Measurements from ENCODE around the gene SLC30A3. TPM values are rescaled to one million over a fixed set of nuclear protein-coding genes. Genes with fewer than 3 reads are reported as not detected.
A peak's percentile ranks its signal among the peaks of the same experiment; 100 is the strongest.

The SLC30A3 gene
- total RNA-seq, 6 donors from 2014 or later, result 0.20 to 2.3 (median 1.2) TPM

DNA sequence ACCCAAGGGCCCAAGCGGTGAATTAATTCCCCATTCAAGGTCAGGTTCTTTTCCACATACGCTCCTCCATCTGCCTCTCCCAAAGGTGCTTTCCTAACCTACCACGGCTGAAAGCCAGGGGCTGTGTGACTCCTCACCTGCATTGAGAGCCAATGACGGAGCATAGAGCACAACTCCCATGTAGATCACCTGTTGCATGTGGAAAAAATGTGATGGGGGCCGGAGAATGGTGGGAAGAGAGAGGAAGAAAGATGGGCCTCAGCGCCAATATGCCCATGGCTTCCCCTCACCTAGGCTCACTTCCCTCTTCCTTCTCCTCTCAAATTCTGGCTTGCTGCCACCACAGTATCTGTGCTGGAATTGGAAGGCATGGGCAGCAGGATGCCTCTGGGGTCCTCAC lies 56.5 kb downstream of the SLC30A3 start:
- no peak overlapping the region for H3K4me3 ChIP-seq
- ATAC-seq (ENCODE audit: low FRiP score in 2 of 2) (no peak), DNase-seq (no peak)
- peaks cover 4 to 71% (median 63%) of the 10 kb centered on the region in 4 donors for H3K36me3 ChIP-seq
- peaks cover 3 to 7% (median 4%) of the 10 kb centered on the region in 4 donors for H3K4me1 ChIP-seq
- no peaks in the 10 kb centered on the region for H3K27me3 ChIP-seq
- no peaks in the 10 kb centered on the region for H3K9me3 ChIP-seq
- WGBS, 2 donors, result 95% methylated on average over 6 of the region's 6 CpGs
- no peak for TF ChIP-seq EP300 (IDR thresholded peaks at IDR 0.05)
- no peak for TF ChIP-seq POLR2AphosphoS5 (IDR thresholded peaks at IDR 0.05)
- no peak for TF ChIP-seq POLR2A (IDR thresholded peaks at IDR 0.05)
- TF ChIP-seq, protein P1, sequence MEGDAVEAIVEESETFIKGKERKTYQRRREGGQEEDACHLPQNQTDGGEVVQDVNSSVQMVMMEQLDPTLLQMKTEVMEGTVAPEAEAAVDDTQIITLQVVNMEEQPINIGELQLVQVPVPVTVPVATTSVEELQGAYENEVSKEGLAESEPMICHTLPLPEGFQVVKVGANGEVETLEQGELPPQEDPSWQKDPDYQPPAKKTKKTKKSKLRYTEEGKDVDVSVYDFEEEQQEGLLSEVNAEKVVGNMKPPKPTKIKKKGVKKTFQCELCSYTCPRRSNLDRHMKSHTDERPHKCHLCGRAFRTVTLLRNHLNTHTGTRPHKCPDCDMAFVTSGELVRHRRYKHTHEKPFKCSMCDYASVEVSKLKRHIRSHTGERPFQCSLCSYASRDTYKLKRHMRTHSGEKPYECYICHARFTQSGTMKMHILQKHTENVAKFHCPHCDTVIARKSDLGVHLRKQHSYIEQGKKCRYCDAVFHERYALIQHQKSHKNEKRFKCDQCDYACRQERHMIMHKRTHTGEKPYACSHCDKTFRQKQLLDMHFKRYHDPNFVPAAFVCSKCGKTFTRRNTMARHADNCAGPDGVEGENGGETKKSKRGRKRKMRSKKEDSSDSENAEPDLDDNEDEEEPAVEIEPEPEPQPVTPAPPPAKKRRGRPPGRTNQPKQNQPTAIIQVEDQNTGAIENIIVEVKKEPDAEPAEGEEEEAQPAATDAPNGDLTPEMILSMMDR (IDR thresholded peaks at IDR 0.05), result no peak
- H3K27ac ChIP-seq, result no peak overlapping the region

DNA sequence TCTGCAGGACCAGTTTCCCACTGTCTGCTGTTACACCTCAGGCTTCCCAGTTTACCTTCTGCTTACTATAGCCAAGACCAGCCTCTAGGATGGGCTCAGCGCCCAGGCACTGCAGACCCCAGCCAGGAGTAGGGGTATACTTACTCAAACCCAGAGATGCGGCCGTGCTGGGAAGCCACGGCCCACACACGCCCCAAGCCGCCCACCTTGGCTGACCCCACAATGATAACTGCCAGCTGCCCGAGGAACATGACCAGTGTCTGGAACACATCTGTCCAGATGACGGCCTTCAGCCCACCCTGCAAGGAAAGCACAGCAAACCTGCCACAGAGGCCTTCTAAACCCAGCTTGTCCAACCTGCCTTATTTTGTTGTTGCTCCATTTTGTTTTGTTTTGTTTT lies 57.6 kb downstream of the SLC30A3 start:
- Histone ChIP-seq H3K9me3 (no peaks in the 10 kb centered on the region), H3K27ac (no peak overlapping the region), H3K4me1 (no peaks in the 10 kb centered on the region), H3K27me3 (no peaks in the 10 kb centered on the region), H3K4me3 (no peak overlapping the region), H3K36me3 (peaks cover 4 to 82% (median 69%) of the 10 kb centered on the region in 4 donors)
- no peak for ATAC-seq (ENCODE audit: low FRiP score in 2 of 2)
- peak in 1 of 2 donors; percentile 65 for DNase-seq
- no peak for TF ChIP-seq POLR2AphosphoS5 (IDR thresholded peaks at IDR 0.05)
- TF ChIP-seq, protein P1 (IDR thresholded peaks at IDR 0.05), result no peak
- no peak for TF ChIP-seq EP300 (IDR thresholded peaks at IDR 0.05)
- no peak for TF ChIP-seq POLR2A (IDR thresholded peaks at IDR 0.05)
- WGBS, 2 donors, result 78 to 89% methylated on average over 8 of the region's 8 CpGs

DNA sequence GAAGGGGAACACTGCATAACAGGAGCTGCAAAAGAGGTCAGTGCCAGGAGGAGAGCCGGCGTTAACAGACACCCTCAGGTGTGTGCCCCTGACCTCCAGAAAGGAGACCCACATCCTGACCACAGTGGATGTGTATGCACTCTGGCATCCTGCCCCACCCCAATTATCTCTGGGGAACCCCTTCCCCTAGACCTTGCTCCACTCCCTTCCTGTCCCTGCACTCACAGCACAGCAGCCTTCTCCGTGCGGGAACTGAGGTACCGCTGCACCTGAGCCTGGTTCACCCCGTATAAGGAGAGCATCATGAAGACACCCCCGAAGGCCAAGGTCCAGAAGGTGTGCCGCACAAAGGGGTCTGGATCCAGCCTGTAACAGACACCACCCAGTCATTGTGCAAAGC lies 58.3 kb downstream of the SLC30A3 start:
- Histone ChIP-seq H3K36me3 (peaks cover 4 to 89% (median 71%) of the 10 kb centered on the region in 4 donors), H3K27ac (no peak overlapping the region), H3K4me3 (no peak overlapping the region), H3K9me3 (no peaks in the 10 kb centered on the region), H3K4me1 (no peaks in the 10 kb centered on the region), H3K27me3 (no peaks in the 10 kb centered on the region)
- WGBS, 2 donors, result 90 to 92% methylated on average over 2 to 8 of the region's 8 CpGs
- TF ChIP-seq POLR2A (IDR thresholded peaks at IDR 0.05) (no peak), POLR2AphosphoS5 (IDR thresholded peaks at IDR 0.05) (no peak), EP300 (IDR thresholded peaks at IDR 0.05) (no peak)
- TF ChIP-seq, protein P1 (IDR thresholded peaks at IDR 0.05), result no peak
- DNase-seq, result no peak
- no peak for ATAC-seq (ENCODE audit: low FRiP score in 2 of 2)

DNA sequence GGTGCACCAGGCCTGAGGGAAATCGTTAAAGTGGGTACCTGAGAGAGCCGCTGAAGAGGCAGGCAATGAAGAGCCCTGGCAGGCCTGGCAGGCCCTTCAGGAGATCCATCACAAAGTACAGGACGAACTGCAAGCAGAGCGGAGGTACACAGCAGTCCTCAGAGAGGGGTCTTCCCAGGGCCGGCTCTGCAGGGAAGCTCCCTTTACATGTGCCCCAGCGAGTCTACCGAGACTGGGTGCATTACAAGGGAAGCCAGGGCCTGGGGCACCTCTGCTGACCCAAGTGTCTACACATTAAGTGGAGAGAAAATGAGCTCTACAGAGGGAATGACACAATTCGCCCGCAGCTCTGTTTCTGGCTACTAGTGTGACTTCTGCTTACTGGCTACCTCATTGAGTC lies 59.1 kb downstream of the SLC30A3 start:
- no peak for TF ChIP-seq POLR2A (IDR thresholded peaks at IDR 0.05)
- no peak for TF ChIP-seq POLR2AphosphoS5 (IDR thresholded peaks at IDR 0.05)
- TF ChIP-seq, protein P1 (IDR thresholded peaks at IDR 0.05), result no peak
- TF ChIP-seq EP300 (IDR thresholded peaks at IDR 0.05), result no peak
- H3K4me3 ChIP-seq, result no peak overlapping the region
- ATAC-seq (ENCODE audit: low FRiP score in 2 of 2) (no peak), DNase-seq (no peak)
- H3K36me3 ChIP-seq, result peaks cover 4 to 88% (median 69%) of the 10 kb centered on the region in 4 donors
- no peak overlapping the region for H3K27ac ChIP-seq
- no peaks in the 10 kb centered on the region for H3K9me3 ChIP-seq
- H3K4me1 ChIP-seq, result no peaks in the 10 kb centered on the region
- H3K27me3 ChIP-seq, result no peaks in the 10 kb centered on the region
- WGBS, 2 donors, result 92 to 93% methylated on average over 9 of the region's 9 CpGs

Other genes with a start within 250 kb of the SLC30A3 start
- 100 to 1,000 TPM in 1 of 6 donors, 10 to 100 TPM in 5; 42.5 to 176 (median 62.0) TPM for gene TMEM214, start 230.1 kb downstream of the SLC30A3 start, total RNA-seq
- gene AGBL5, start 211.4 kb downstream of the SLC30A3 start, total RNA-seq, result 10 to 100 TPM in 5 of 6 donors, 1 to 10 TPM in 1; 7.8 to 17.6 (median 14.3) TPM
- gene OST4, start 191.4 kb downstream of the SLC30A3 start, total RNA-seq, result 100 to 1,000 TPM in 5 of 6 donors, 10 to 100 TPM in 1; 90.4 to 265 (median 176) TPM
- gene EMILIN1, start 184.4 kb downstream of the SLC30A3 start, total RNA-seq, result 100 to 1,000 TPM in 2 of 6 donors, 10 to 100 TPM in 4; 20.7 to 158 (median 49.0) TPM
- 10 to 100 TPM in 1 of 6 donors, 1 to 10 TPM in 5; 2.4 to 10.4 (median 6.3) TPM for gene KHK, start 176.3 kb downstream of the SLC30A3 start, total RNA-seq
- gene CGREF1, start 143.9 kb downstream of the SLC30A3 start, total RNA-seq, result 1 to 10 TPM in 2 of 6 donors, under 1 TPM in 1, not detected in 3; 0.79 to 1.2 (median 1.0) TPM
- gene ABHD1, start 139.2 kb downstream of the SLC30A3 start, total RNA-seq, result under 1 TPM in 3 of 6 donors, not detected in 3; 0.10 to 0.30 (median 0.11) TPM
- gene PREB, start 128.4 kb downstream of the SLC30A3 start, total RNA-seq, result 100 to 1,000 TPM in 1 of 6 donors, 10 to 100 TPM in 5; 45.7 to 102 (median 66.0) TPM
- not detected for gene PRR30, start 123.6 kb downstream of the SLC30A3 start, total RNA-seq
- gene TCF23, start 114.0 kb downstream of the SLC30A3 start, total RNA-seq, result under 1 TPM in 2 of 6 donors, not detected in 4; 0.13 to 0.20 TPM
- gene ATRAID, start 51.0 kb downstream of the SLC30A3 start, total RNA-seq, result 100 to 1,000 TPM in 4 of 6 donors, 10 to 100 TPM in 2; 53.4 to 126 (median 112) TPM
- 10 to 100 TPM; 13.6 to 29.6 (median 21.0) TPM for gene SLC5A6, start 50.8 kb downstream of the SLC30A3 start, total RNA-seq
- gene CAD, start 45.7 kb downstream of the SLC30A3 start, total RNA-seq, result 10 to 100 TPM; 19.8 to 66.0 (median 33.5) TPM
- gene DNAJC5G, start 12.4 kb upstream of the SLC30A3 start, total RNA-seq, result not detected
- gene TRIM54, start 19.4 kb upstream of the SLC30A3 start, total RNA-seq, result under 1 TPM in 1 of 6 donors, not detected in 5; 0.49 TPM
- 10 to 100 TPM in 2 of 6 donors, 1 to 10 TPM in 4; 2.6 to 81.7 (median 4.6) TPM for gene UCN, start 45.4 kb upstream of the SLC30A3 start, total RNA-seq
- gene MPV17, start 60.0 kb upstream of the SLC30A3 start, total RNA-seq, result 10 to 100 TPM; 51.2 to 99.3 (median 75.9) TPM
- 100 to 1,000 TPM in 1 of 6 donors, 10 to 100 TPM in 5; 43.9 to 104 (median 48.9) TPM for gene GTF3C2, start 93.7 kb upstream of the SLC30A3 start, total RNA-seq
- 10 to 100 TPM; 24.8 to 48.2 (median 29.8) TPM for gene EIF2B4, start 107.3 kb upstream of the SLC30A3 start, total RNA-seq
- 100 to 1,000 TPM in 3 of 6 donors, 10 to 100 TPM in 3; 69.1 to 142 (median 113) TPM for gene SNX17, start 107.6 kb upstream of the SLC30A3 start, total RNA-seq
- 10 to 100 TPM in 5 of 6 donors, 1 to 10 TPM in 1; 9.3 to 31.4 (median 18.0) TPM for gene ZNF513, start 117.7 kb upstream of the SLC30A3 start, total RNA-seq
- gene PPM1G, start 146.5 kb upstream of the SLC30A3 start, total RNA-seq, result 10 to 100 TPM; 39.8 to 60.6 (median 55.3) TPM
- 10 to 100 TPM; 46.5 to 81.5 (median 62.5) TPM for gene NRBP1, start 165.6 kb upstream of the SLC30A3 start, total RNA-seq
- 10 to 100 TPM; 13.8 to 39.7 (median 31.0) TPM for gene KRTCAP3, start 179.3 kb upstream of the SLC30A3 start, total RNA-seq
- 10 to 100 TPM; 24.3 to 80.6 (median 29.8) TPM for gene IFT172, start 226.7 kb upstream of the SLC30A3 start, total RNA-seq
- gene FNDC4, start 232.2 kb upstream of the SLC30A3 start, total RNA-seq, result 1 to 10 TPM in 5 of 6 donors, not detected in 1; 1.1 to 4.6 (median 2.6) TPM
- under 1 TPM in 2 of 6 donors, not detected in 4; 0.24 to 0.83 TPM for gene GCKR, start 233.8 kb upstream of the SLC30A3 start, total RNA-seq